RPMI7951 (cell line): ENCODE measurements around the gene SPOCK2. TPM values are rescaled to one million over a fixed set of nuclear protein-coding genes. Genes with fewer than 3 reads are reported as not detected.

Source experiments
- DNase-seq: peaks from one replicate; pipeline ENCODE4 v3.0.0-alpha.2; 2012; ENCODE audit warnings: low read depth
- total RNA-seq: library from RNA; depleted of rRNA; stranded (reverse); fragments of >200 nt; shearing (Covaris generic); gene quantifications from 2 replicates; pipeline ENCODE4 v1.2.3, GENCODE V29; 2014

The SPOCK2 gene
- total RNA-seq, 1 experiment from 2014 or later: 0.72 TPM

- DNase-seq: no peak
These were observed 681 bp upstream of the SPOCK2 start for GRCh38 chr10:72088889-72089575.

DNA sequence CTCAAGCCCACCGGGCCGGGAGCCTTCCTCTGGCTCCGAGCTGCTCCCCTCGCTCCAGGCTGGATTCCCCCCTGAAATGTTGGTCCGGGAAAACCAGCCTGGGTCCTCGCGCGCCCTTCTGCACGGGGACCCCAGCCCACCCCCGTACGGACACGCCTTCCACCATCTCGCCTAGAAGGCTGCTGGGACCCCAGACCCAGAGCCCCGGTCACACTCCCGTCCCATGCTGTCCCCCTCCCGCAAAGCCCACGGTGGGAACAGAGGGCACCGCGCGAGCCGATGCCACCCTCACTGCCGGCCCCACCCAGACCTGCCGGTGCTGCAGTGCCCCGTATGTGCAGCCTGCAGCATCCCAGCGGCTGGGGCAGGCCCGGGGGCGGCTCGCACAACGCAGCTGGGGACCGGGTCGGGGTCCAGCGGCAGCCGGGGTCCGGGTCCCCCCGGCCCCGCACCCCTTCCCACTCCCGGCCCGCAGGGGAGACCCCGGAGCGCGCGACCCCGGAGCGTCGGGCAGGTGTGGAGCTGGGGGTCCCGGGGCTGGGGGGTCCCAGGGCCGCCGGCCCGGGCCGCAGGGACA, 871 bp downstream of the SPOCK2 start:
- DNase-seq: no peak

- DNase-seq: no peak
These were observed 1.6 kb downstream of the SPOCK2 start for GRCh38 chr10:72086466-72087391.

DNA sequence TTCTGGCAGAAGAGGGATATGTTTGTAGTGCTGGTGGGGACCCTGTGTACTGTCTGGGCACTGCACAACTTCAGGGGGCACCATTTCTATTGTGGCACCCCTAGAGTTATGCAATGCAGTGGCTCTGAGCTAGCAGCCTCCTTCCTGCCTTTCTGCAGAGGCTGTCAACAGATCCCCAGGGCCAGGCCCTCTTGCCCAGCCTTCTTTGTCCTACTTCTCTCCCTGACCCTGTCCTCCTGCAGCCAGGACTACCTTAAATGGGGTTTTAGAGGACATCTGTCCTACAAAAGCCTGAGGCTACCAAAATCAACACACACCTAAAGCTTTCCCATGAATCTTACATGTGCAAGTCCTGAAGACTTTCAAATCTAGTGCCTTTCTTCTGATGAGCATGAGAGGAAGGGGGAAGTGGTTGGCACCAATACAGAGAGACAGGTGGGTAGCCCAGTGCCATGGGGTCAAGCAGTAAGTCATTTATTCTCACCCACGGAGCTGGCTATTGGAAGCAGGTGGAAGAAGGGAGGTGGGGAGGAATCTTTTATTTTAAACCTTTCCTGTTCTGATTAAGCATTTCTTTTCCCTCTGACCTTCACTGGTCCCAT, 2.4 kb downstream of the SPOCK2 start:
- DNase-seq: no peak

DNA sequence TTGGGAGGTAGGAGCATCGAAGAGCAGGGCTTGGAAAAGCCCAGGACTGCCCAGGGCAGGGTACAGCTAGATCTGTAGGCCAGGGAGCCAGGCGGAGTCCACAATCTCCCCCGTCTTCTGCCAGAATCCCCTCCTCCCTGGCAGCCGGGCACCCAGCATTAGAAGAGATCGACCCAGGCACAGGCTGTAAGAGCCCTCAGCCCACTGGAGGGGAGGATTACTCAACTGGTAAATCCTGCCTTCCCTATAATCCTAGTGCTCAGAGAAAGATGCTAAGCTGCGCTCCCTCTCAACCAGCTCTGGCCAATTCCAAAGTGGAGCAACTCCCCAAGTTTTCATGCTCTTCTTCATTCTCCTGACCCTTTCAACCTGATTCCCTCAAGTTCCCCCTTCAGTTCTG, 3.2 kb downstream of the SPOCK2 start:
- no peak for DNase-seq

GRCh38 chr10:72083790-72084459, 4.4 kb downstream of the SPOCK2 start:
- no peak for DNase-seq

DNA sequence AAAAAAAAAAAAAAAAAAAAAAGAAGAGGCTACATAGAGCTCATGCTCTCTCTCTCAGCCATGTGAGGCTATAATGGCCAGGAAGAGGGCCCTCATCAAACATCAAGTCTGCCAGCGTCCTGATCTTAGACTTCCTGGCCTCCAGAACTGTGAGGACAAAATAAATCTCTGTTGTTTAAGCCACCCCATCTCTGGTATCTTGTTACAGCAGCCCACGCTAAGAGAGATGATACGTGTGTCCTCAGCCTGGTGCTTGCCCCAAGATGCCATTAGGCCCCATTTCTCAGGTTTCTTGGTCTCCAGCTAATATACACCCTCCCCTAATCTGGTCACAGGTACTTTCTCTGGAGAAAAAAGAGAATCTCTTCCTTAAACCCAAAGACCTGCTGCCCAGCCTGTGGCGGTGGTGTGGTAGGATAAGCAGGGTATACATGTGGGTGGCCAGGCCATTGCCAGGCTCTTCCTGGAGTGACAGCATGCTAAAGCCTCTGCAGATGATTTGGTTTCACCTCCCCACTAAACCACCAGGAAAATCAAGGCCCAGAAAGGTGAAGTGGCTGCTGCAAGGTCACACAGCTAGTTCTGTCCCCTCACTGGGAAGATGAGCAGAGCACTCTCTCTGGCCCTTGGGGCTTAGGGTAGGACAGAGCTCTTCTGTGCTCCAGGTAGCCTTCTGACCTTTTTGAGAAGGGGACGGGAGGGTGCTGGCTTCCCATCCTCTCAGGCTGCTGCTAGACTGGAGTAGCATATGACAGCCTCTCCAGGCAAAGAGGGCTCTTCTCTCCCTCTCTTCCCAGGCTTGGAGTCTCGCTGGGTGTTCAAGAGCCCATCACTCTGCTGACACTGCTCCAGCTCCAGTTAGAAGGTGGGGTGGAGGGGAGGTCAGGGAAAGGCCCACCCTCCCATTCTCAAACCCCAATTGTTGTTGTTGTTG, 5.2 kb downstream of the SPOCK2 start:
- DNase-seq: no peak

GRCh38 chr10:72081772-72082590, 6.4 kb downstream of the SPOCK2 start:
- no peak for DNase-seq

DNA sequence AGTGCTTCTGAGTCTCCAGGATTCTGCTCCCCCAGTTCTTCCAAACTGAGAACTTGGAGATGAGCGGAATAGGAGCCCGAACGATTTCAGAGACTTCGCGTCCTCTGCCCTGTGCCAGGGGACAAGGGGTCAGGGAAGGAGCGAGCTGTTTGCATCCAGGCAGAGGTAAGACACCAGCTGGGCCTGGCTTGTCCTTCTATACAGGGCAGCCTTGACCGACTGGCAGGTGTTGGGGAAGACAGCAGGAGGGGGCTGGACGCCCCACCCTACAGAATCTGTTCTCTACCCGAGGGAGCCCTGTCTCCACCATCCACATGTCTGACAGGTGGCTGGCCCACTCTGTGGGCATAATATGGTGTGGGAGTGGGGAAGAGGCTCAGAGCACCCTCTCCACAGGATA, 7.1 kb downstream of the SPOCK2 start:
- no peak for DNase-seq

- no peak for DNase-seq
These were observed 8.0 kb downstream of the SPOCK2 start for GRCh38 chr10:72080042-72080975.

- no peak for DNase-seq
These were observed 9.0 kb downstream of the SPOCK2 start for GRCh38 chr10:72079356-72079755.

- no peak for DNase-seq
These were observed 10.9 kb downstream of the SPOCK2 start for GRCh38 chr10:72077275-72077990.

GRCh38 chr10:72076756-72077155, 11.6 kb downstream of the SPOCK2 start:
- DNase-seq: no peak

DNA sequence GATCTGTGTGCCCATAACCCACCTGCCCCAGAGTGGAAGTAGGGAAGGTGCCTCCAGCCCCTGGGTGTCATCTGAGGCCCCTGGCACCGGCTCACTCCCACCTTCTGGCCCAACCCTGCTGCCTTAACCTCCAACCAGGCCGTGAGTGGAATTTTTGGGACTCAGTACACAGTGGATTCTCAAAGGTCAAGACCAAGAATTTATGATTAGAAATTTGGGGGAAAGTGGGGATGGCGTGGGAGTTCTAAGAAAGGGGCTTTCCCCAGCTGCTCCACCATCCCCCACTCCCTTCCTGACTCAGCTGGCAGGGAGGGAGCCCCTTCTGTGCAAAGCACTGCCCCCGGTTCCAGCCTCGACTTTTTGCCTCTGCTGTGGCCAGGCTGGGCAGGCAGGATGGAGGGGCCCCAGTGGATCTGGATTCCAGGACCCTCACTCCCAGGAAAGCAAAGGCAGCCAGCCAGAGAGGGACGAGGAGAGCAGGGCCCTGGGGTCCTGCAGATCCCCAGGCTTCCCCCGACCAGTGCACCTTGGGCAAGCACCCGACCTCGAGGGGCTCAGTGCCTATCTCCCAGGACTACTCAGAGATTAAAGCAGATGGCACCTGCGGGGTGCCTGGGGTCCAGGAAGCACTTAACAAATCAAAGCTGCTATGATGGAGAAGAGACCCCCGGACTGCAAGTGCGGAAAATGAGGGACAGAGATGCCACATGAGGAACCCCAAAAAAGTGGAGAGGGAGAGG, 12.8 kb downstream of the SPOCK2 start:
- no peak for DNase-seq

GRCh38 chr10:72074574-72075375, 13.6 kb downstream of the SPOCK2 start:
- no peak for DNase-seq
